Neural progenitor cell (in vitro differentiated cells): ENCODE measurements around the gene MCUB. TPM values are rescaled to one million over a fixed set of nuclear protein-coding genes. Genes with fewer than 3 reads are reported as not detected.

ENCODE experiments used
- DNase-seq: peaks from one replicate; pipeline ENCODE4 v3.0.0-alpha.2; 2016; ENCODE audit warnings: low spot score
- H2AFZ ChIP-seq: fragments of 200-600 bp; sonication (generic); replicated peaks from 2 replicates; pipeline ENCODE4 v1.6.1; 2016; ENCODE audit warnings: antibody characterized with exemption
- H3F3A ChIP-seq: fragments of 200-600 bp; sonication (generic); 2 replicates; pipeline ENCODE4 v1.6.1; 2016; ENCODE audit warnings: antibody characterized with exemption, low read depth
- H3K27ac ChIP-seq: fragments of 200-600 bp; sonication (generic); 2 replicates; pipeline ENCODE4 v1.5.1; 2016; ENCODE audit warnings: mild to moderate bottlenecking
- H3K27me3 ChIP-seq: fragments of 200-600 bp; sonication (generic); 2 replicates; pipeline ENCODE4 v1.6.1; 2016; ENCODE audit warnings: mild to moderate bottlenecking, moderate library complexity
- H3K36me3 ChIP-seq: fragments of 200-600 bp; sonication (generic); 2 replicates; pipeline ENCODE4 v1.5.1; 2016
- H3K4me1 ChIP-seq: fragments of 200-600 bp; sonication (generic); 2 replicates; pipeline ENCODE4 v1.6.1; 2016; ENCODE audit warnings: mixed run types
- H3K4me2 ChIP-seq: fragments of 200-600 bp; sonication (generic); 2 replicates; pipeline ENCODE4 v1.6.1; 2016
- H3K4me3 ChIP-seq: fragments of 200-600 bp; sonication (generic); 2 replicates; pipeline ENCODE4 v1.5.1; 2016
- H3K79me2 ChIP-seq: fragments of 200-600 bp; sonication (generic); 2 replicates; pipeline ENCODE4 v1.6.1; 2016; ENCODE audit warnings: low read depth
- H3K9ac ChIP-seq: fragments of 200-600 bp; sonication (generic); 2 replicates; pipeline ENCODE4 v1.6.1; 2016
- H3K9me3 ChIP-seq: fragments of 200-600 bp; sonication (generic); 2 replicates; pipeline ENCODE4 v1.5.1; 2016; ENCODE audit warnings: low read depth
- H4K20me1 ChIP-seq: fragments of 200-600 bp; sonication (generic); 2 replicates; pipeline ENCODE4 v1.6.1; 2016; ENCODE audit warnings: low read depth
- H3K27ac Mint-ChIP-seq: 3 replicates; pipeline ENCODE4 v1.8.0; 2021; ENCODE audit warnings: mixed read lengths
- H3K27me3 Mint-ChIP-seq: 2 replicates; pipeline ENCODE4 v1.8.0; 2022; ENCODE audit warnings: low read depth, mild to moderate bottlenecking, inconsistent platforms, moderate library complexity, mixed read lengths; ENCODE audit not compliant: insufficient read depth
- H3K36me3 Mint-ChIP-seq: 3 replicates; pipeline ENCODE4 v1.8.0; 2021; ENCODE audit warnings: mixed read lengths
- H3K4me1 Mint-ChIP-seq: 3 replicates; pipeline ENCODE4 v1.8.0; 2021; ENCODE audit warnings: mixed read lengths
- H3K4me3 Mint-ChIP-seq: 3 replicates; pipeline ENCODE4 v1.8.0; 2021; ENCODE audit warnings: mild to moderate bottlenecking, moderate library complexity, mixed read lengths
- H3K9me3 Mint-ChIP-seq: 3 replicates; pipeline ENCODE4 v1.8.0; 2020; ENCODE audit warnings: mixed read lengths
- EZH2 ChIP-seq: fragments of 200-600 bp; sonication (generic); IDR thresholded peaks from 2 replicates; pipeline ENCODE4 v1.6.1; 2017; ENCODE audit warnings: antibody characterized with exemption, mild to moderate bottlenecking, moderate library complexity
- EZH2phosphoT487 ChIP-seq: fragments of 200-600 bp; sonication (generic); IDR thresholded peaks from 2 replicates; pipeline ENCODE4 v1.6.1; 2017; ENCODE audit warnings: antibody characterized with exemption
- total RNA-seq: library from RNA; depleted of rRNA; stranded (reverse); fragments of >200 nt; gene quantifications from 2 replicates; pipeline ENCODE4 v1.2.3, GENCODE V29; 2015; ENCODE audit warnings: low replicate concordance
- TF ChIP-seq, protein P1 (sequence below): fragments of 200-600 bp; sonication (generic); IDR thresholded peaks from 2 replicates; pipeline ENCODE4 v1.5.1; 2017; ENCODE audit warnings: antibody characterized with exemption, mild to moderate bottlenecking

The MCUB gene
- total RNA-seq, 1 donor from 2014 or later = 30.5 TPM

DNA sequence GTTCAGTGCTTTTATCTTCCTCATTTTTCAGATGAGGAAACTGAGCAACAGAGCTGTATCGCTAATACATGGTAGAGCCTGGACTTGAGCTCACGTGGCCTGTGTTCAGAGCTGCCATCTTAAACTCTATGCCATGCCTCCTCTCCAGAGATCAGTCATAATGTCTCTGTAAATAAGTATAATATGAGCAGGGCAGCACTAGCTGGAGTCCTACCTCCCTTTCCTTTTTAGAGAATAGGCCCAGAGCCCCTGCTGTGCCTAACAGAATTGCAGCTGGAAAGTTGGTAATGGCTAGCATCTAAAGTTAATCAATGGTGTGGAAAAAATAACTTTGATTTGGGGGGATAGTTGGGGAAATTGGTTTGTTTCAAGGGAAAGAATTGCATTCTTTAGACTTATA lies 122.8 kb downstream of the MCUB start:
- Mint-ChIP-seq H3K36me3 (peaks cover 53% of the 10 kb centered on the region), H3K4me3 (no peak overlapping the region), H3K9me3 (peaks cover 20% of the 10 kb centered on the region), H3K27ac (no peak overlapping the region), H3K27me3 (no peaks in the 10 kb centered on the region), H3K4me1 (peaks cover 18% of the 10 kb centered on the region)
- H3K9ac ChIP-seq = no peak overlapping the region
- H3K4me2 ChIP-seq = no peak overlapping the region
- H3K27ac ChIP-seq = no peak overlapping the region
- no peaks in the 10 kb centered on the region for H3K9me3 ChIP-seq
- H3F3A ChIP-seq = peaks cover 10% of the 10 kb centered on the region
- peak; percentile 55 for DNase-seq
- H4K20me1 ChIP-seq = no peaks in the 10 kb centered on the region
- no peaks in the 10 kb centered on the region for H3K27me3 ChIP-seq
- no peak overlapping the region for H3K4me3 ChIP-seq
- peaks cover 18% of the 10 kb centered on the region for H3K4me1 ChIP-seq
- no peak overlapping the region for H2AFZ ChIP-seq
- TF ChIP-seq EZH2phosphoT487 (no peak), EZH2 (no peak)
- TF ChIP-seq, protein P1, sequence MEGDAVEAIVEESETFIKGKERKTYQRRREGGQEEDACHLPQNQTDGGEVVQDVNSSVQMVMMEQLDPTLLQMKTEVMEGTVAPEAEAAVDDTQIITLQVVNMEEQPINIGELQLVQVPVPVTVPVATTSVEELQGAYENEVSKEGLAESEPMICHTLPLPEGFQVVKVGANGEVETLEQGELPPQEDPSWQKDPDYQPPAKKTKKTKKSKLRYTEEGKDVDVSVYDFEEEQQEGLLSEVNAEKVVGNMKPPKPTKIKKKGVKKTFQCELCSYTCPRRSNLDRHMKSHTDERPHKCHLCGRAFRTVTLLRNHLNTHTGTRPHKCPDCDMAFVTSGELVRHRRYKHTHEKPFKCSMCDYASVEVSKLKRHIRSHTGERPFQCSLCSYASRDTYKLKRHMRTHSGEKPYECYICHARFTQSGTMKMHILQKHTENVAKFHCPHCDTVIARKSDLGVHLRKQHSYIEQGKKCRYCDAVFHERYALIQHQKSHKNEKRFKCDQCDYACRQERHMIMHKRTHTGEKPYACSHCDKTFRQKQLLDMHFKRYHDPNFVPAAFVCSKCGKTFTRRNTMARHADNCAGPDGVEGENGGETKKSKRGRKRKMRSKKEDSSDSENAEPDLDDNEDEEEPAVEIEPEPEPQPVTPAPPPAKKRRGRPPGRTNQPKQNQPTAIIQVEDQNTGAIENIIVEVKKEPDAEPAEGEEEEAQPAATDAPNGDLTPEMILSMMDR = no peak
- H3K79me2 ChIP-seq = no peaks in the 10 kb centered on the region
- no peaks in the 10 kb centered on the region for H3K36me3 ChIP-seq

DNA sequence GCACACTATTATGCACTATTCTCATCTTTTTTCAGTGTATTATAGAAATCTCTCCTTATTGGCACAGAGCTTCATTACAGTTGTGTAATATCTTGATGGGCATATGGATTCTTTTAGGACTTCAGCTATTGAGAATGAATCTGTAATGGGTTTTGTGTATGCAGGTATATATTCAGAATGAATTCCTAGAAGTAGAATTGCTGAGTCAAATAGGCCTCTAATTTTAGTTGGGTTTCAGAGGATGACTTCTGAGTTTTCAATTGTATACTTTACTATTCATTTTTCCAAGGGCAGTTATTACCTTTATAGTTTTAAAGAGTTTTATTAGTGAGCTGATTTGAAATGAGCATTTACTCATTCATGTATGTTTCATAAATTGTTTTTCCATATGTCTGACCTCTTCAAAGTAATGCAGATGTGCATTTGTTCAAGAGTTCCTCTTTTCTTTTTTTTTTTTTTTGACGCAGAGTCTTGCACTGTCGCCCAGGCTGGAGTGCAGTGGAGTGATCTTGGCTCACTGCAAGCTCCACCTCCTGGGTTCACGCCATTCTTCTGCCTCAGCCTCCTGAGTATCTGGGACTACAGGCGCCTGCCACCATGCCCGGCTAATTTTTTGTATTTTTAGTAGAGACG lies 123.7 kb downstream of the MCUB start:
- Histone ChIP-seq H3K27ac (no peak overlapping the region), H2AFZ (no peak overlapping the region), H4K20me1 (no peaks in the 10 kb centered on the region), H3K79me2 (no peaks in the 10 kb centered on the region), H3K4me1 (peaks cover 18% of the 10 kb centered on the region), H3K27me3 (no peaks in the 10 kb centered on the region), H3F3A (peaks cover 10% of the 10 kb centered on the region), H3K36me3 (peaks cover 5% of the 10 kb centered on the region), H3K9me3 (no peaks in the 10 kb centered on the region), H3K9ac (no peak overlapping the region), H3K4me3 (no peak overlapping the region), H3K4me2 (no peak overlapping the region)
- H3K4me3 Mint-ChIP-seq = no peak overlapping the region
- no peak overlapping the region for H3K27ac Mint-ChIP-seq
- H3K36me3 Mint-ChIP-seq = peaks cover 55% of the 10 kb centered on the region
- peaks cover 18% of the 10 kb centered on the region for H3K9me3 Mint-ChIP-seq
- TF ChIP-seq, protein P1 = no peak
- TF ChIP-seq EZH2 (no peak), EZH2phosphoT487 (no peak)
- no peak for DNase-seq
- peaks cover 18% of the 10 kb centered on the region for H3K4me1 Mint-ChIP-seq
- H3K27me3 Mint-ChIP-seq = no peaks in the 10 kb centered on the region

DNA sequence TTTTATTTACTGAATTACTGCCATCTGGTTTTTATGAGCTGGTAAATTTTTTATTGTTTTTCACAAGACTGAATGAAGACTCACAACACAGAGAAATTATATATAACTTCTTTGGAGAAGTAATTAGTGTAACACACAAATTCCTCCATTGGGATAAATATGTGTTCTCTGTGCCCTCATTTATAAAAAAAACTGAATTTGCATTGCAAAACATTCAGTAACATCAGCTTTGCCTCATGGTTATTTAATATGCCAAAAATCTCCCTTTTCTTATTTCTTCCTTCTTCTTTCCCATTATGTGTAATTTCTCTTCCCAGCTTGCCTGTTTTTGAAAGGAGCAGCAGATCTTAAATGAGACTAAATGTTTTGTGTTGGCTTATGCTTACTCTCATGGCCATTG lies 124.7 kb downstream of the MCUB start:
- H3K9ac ChIP-seq = no peak overlapping the region
- no peaks in the 10 kb centered on the region for H3K79me2 ChIP-seq
- peaks cover 18% of the 10 kb centered on the region for H3K4me1 ChIP-seq
- H3K27me3 Mint-ChIP-seq = no peaks in the 10 kb centered on the region
- no peak overlapping the region for H3K27ac Mint-ChIP-seq
- H4K20me1 ChIP-seq = no peaks in the 10 kb centered on the region
- peaks cover 18% of the 10 kb centered on the region for H3K4me1 Mint-ChIP-seq
- no peak overlapping the region for H3K4me2 ChIP-seq
- peaks cover 5% of the 10 kb centered on the region for H3K36me3 ChIP-seq
- H2AFZ ChIP-seq = no peak overlapping the region
- DNase-seq = no peak
- H3K27ac ChIP-seq = no peak overlapping the region
- no peaks in the 10 kb centered on the region for H3K27me3 ChIP-seq
- H3K36me3 Mint-ChIP-seq = peaks cover 54% of the 10 kb centered on the region
- no peaks in the 10 kb centered on the region for H3K9me3 ChIP-seq
- H3K9me3 Mint-ChIP-seq = peaks cover 14% of the 10 kb centered on the region
- H3K4me3 ChIP-seq = no peak overlapping the region
- TF ChIP-seq EZH2 (no peak), EZH2phosphoT487 (no peak)
- TF ChIP-seq, protein P1 = no peak
- peaks cover 10% of the 10 kb centered on the region for H3F3A ChIP-seq
- H3K4me3 Mint-ChIP-seq = no peak overlapping the region
